Neuronal stem cell (in vitro differentiated cells): ENCODE measurements around the gene DGCR2.

Experiments
- DNase-seq: peaks from one replicate; pipeline ENCODE4 v3.0.0-alpha.2; 2013; ENCODE audit warnings: low spot score
- H2AFZ ChIP-seq: one replicate; pipeline ENCODE4 v1.6.1; 2013; ENCODE audit warnings: mild to moderate bottlenecking, low read length, inconsistent platforms
- H2AK5ac ChIP-seq: 2 replicates; pipeline ENCODE4 v1.6.1; 2013; ENCODE audit warnings: low read depth, mild to moderate bottlenecking, inconsistent platforms, low read length, moderate library complexity, mixed read lengths
- H2BK120ac ChIP-seq: 2 replicates; pipeline ENCODE4 v1.6.1; 2013; ENCODE audit warnings: low read depth, mild to moderate bottlenecking, inconsistent platforms, low read length, moderate library complexity, mixed read lengths
- H2BK12ac ChIP-seq: one replicate; pipeline ENCODE4 v1.6.1; 2013; ENCODE audit warnings: low read length, inconsistent platforms
- H2BK15ac ChIP-seq: 2 replicates; pipeline ENCODE4 v1.6.1; 2013; ENCODE audit warnings: mild to moderate bottlenecking, low read length, inconsistent platforms, mixed read lengths
- H2BK5ac ChIP-seq: one replicate; pipeline ENCODE4 v1.6.1; 2013; ENCODE audit warnings: inconsistent platforms, mild to moderate bottlenecking, low read length, moderate library complexity
- H3K14ac ChIP-seq: one replicate; pipeline ENCODE4 v1.6.1; 2013; ENCODE audit warnings: low read length, inconsistent platforms
- H3K18ac ChIP-seq: 2 replicates; pipeline ENCODE4 v1.6.1; 2013; ENCODE audit warnings: low read length, inconsistent platforms
- H3K23ac ChIP-seq: 2 replicates; pipeline ENCODE4 v1.6.1; 2013; ENCODE audit warnings: low read depth, mild to moderate bottlenecking, mixed read lengths, low read length, inconsistent platforms; ENCODE audit not compliant: poor library complexity
- H3K27ac ChIP-seq: replicated peaks from 3 replicates; pipeline ENCODE4 v1.5.1; 2013; ENCODE audit warnings: low read length, inconsistent platforms
- H3K27me3 ChIP-seq, 3 experiments: 2 replicates each; pipeline ENCODE4 v1.6.1; 2013; ENCODE audit warnings: low read length in 3 of 3, mild to moderate bottlenecking in 2 of 3, inconsistent platforms in 1 of 3, low read depth in 1 of 3, mixed read lengths in 1 of 3, moderate library complexity in 1 of 3; ENCODE audit not compliant: control insufficient read depth in 3 of 3, insufficient read depth in 3 of 3
- H3K36me3 ChIP-seq, 2 donors: replicated peaks in 1 of 2; 2 replicates each; pipeline ENCODE4 v1.6.1; 2013; ENCODE audit warnings: low read length in 2 of 2; ENCODE audit not compliant: control insufficient read depth in 2 of 2, insufficient read depth in 2 of 2
- H3K4ac ChIP-seq: 2 replicates; pipeline ENCODE4 v1.6.1; 2013; ENCODE audit warnings: inconsistent platforms, mild to moderate bottlenecking, low read length, moderate library complexity
- H3K4me1 ChIP-seq, 2 donors: 1 replicate in 1 of 2; 2 replicates in 1 of 2; pipeline ENCODE4 v1.6.1; 2013; ENCODE audit warnings: low read length in 2 of 2, low read depth in 1 of 2; ENCODE audit not compliant: control insufficient read depth in 2 of 2, insufficient read depth in 1 of 2
- H3K4me2 ChIP-seq: one replicate; pipeline ENCODE4 v1.6.1; 2013; ENCODE audit warnings: mild to moderate bottlenecking, low read length, inconsistent platforms; ENCODE audit not compliant: insufficient read depth, poor library complexity, severe bottlenecking
- H3K4me3 ChIP-seq, 2 donors: 2 replicates each; pipeline ENCODE4 v1.5.1; 2013; ENCODE audit warnings: low read length in 2 of 2, mild to moderate bottlenecking in 2 of 2, inconsistent platforms in 1 of 2, moderate library complexity in 1 of 2
- H3K79me1 ChIP-seq: one replicate; pipeline ENCODE4 v1.6.1; 2013; ENCODE audit warnings: low read depth, mild to moderate bottlenecking, inconsistent platforms, low read length, moderate library complexity
- H3K9ac ChIP-seq: one replicate; pipeline ENCODE4 v1.6.1; 2013; ENCODE audit warnings: mild to moderate bottlenecking, low read depth, low read length, inconsistent platforms; ENCODE audit not compliant: poor library complexity
- H3K9me3 ChIP-seq, 2 donors: replicated peaks in 1 of 2; 2 replicates each; pipeline versions ENCODE3 to v1.6.1; 2013; ENCODE audit warnings: low read length in 2 of 2, mild to moderate bottlenecking in 2 of 2, inconsistent platforms in 1 of 2, low read depth in 1 of 2, mixed read lengths in 1 of 2, moderate library complexity in 1 of 2; ENCODE audit not compliant: control insufficient read depth in 2 of 2, insufficient read depth in 1 of 2
- H4K8ac ChIP-seq: one replicate; pipeline ENCODE4 v1.6.1; 2013; ENCODE audit warnings: low read depth, mild to moderate bottlenecking, inconsistent platforms, low read length, moderate library complexity
- H4K91ac ChIP-seq: one replicate; pipeline ENCODE4 v1.6.1; 2013; ENCODE audit warnings: low read length, low read depth, mild to moderate bottlenecking, inconsistent platforms; ENCODE audit not compliant: poor library complexity
- WGBS, 2 donors: extraction: QIAGEN DNeasy Blood & Tissue Kit; methylation state at CpG; one replicate each; pipeline ENCODE4 v1.1.7; 2013; ENCODE audit warnings: missing lambda C conversion rate in 2 of 2, mixed read lengths in 1 of 2; ENCODE audit not compliant: insufficient read length in 2 of 2, insufficient replicate concordance in 1 of 2; ENCODE audit errors: extremely low coverage in 2 of 2; 5-methylcytosine and 5-hydroxymethylcytosine counted together

Gene DGCR2

DNA sequence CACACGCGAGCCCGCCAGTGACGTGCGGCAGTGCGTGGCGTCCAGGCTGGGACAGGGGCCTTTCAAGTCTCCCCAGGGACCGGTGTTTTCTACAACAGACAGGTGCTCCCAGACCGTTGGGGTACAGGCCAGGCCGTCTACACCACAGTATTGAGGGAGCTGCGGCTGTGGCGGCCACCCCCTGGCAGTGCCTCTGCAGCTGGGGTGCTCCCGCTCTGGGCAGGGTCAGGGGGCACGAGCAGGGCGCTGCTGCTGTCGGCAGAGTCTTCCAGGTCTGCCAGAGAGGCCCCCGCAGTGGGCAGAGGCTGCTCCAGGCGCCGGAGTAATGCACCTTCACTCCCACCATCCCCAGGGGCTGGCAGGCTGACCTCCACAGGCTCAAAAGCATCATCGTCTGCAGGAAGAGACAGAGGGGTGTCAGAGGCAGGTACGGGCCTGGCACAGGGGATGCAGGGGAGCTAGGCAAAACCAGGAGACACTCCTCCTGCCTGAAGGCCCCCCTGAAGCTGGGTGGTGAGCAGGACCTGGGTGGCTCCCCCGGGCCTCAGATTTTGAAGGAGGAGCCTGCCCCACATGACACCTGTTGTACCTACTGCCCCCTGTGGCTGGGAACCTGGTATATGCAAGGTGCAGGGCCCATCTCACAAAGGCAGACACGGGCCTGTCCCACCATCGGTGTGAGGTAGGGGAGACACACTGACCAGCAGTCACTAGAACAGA is 83.3 kb downstream of the DGCR2 start:
- Histone ChIP-seq H3K9ac (no peak overlapping the region), H2BK12ac (no peak overlapping the region), H2BK5ac (no peak overlapping the region), H3K4ac (no peak overlapping the region), H3K9me3 (no peaks in the 10 kb centered on the region), H3K36me3 (peaks cover 41 to 67% of the 10 kb centered on the region in 2 donors), H2BK15ac (no peak overlapping the region), H2AFZ (no peak overlapping the region), H3K4me3 (no peak overlapping the region), H3K23ac (peak overlapping the region; percentile 73), H3K4me2 (no peak overlapping the region), H3K4me1 (no peaks in the 10 kb centered on the region), H3K79me1 (peaks cover 6% of the 10 kb centered on the region), H3K14ac (peak overlapping the region; percentile 38), H2BK120ac (no peak overlapping the region), H3K18ac (no peak overlapping the region), H3K27me3 (no peaks in the 10 kb centered on the region), H2AK5ac (no peak overlapping the region), H3K27ac (no peak overlapping the region), H4K91ac (no peak overlapping the region), H4K8ac (no peak overlapping the region)
- no peak for DNase-seq
- no CpG with 5 or more reads among the region's 24 CpGs for WGBS, 2 donors

DNA sequence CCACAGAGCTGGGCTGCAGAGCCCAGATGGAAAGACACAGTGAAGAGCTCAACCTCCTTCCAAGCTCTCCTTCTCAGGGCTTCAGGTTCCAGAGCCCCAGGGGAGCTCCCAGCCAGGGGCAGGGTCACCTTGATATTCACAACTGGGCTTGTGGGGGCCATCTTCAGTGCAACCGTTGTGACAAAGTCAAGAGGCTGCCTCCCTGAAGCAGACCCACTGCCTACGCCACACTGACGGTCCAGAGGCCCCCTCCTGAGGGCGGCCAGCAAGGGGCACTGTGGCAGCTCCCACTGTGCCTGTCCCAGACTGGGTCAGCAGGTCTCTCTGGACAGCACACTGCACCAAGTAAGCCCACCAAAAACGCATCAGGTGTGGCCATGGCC is 84.1 kb downstream of the DGCR2 start:
- no peaks in the 10 kb centered on the region for H3K27me3 ChIP-seq
- H3K14ac ChIP-seq = no peak overlapping the region
- no peaks in the 10 kb centered on the region for H3K4me1 ChIP-seq
- no peak overlapping the region for H2BK120ac ChIP-seq
- H2BK5ac ChIP-seq = no peak overlapping the region
- H3K23ac ChIP-seq = peak overlapping the region; percentile 73
- no peak overlapping the region for H3K4ac ChIP-seq
- no peak overlapping the region for H3K18ac ChIP-seq
- peaks cover 6% of the 10 kb centered on the region for H3K79me1 ChIP-seq
- H3K4me2 ChIP-seq = no peak overlapping the region
- WGBS, 2 donors = no CpG with 5 or more reads among the region's 5 CpGs
- no peak overlapping the region for H3K4me3 ChIP-seq
- H2AK5ac ChIP-seq = no peak overlapping the region
- no peak overlapping the region for H2BK12ac ChIP-seq
- H2BK15ac ChIP-seq = no peak overlapping the region
- H4K91ac ChIP-seq = no peak overlapping the region
- H3K36me3 ChIP-seq = peaks cover 35 to 60% of the 10 kb centered on the region in 2 donors
- no peaks in the 10 kb centered on the region for H3K9me3 ChIP-seq
- peak overlapping the region; percentile 21 for H3K9ac ChIP-seq
- H3K27ac ChIP-seq = no peak overlapping the region
- no peak overlapping the region for H4K8ac ChIP-seq
- no peak overlapping the region for H2AFZ ChIP-seq
- DNase-seq = no peak

DNA sequence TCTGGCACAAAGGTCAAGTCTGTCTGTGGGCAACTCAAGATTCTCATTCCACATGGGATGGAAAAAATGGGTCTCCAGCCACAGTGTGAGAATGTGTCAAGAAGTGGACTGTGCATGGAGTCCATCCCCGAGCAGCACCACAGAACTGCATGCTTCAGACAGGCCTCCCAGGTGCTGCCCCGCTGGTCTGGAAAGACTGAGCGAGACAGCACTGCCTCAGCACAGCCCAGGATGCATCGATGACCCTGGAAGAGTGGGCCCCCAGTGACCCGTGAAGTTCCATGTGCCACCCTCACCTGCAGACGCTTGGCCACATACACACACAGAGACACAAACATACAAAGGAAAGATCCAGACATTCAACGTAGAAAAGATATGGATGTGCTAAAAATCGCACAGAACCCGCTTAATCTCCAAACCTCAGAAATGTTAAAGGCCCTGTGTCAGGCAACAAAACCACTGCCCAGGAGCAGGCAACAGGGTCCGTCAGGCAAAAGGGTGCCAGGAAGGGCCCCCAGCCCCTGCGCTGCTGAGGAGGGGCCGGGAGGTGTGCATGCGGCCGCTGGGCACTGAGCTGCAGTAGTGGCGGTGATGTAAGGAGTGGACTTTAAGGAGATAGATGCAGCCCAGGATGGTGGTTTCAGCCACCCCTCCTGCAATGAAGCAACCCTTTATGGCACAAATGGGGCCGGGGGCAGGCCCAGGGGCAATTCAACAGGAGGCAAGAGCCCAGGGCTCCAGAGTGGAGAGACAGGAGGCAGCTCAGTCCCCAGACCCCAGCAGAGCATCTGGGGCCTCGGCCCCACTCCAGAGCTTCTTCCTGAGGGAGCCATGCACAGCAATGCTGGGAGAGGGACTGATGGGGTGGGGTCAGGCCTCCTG is 84.7 kb downstream of the DGCR2 start:
- no peaks in the 10 kb centered on the region for H3K4me1 ChIP-seq
- no peak overlapping the region for H3K27ac ChIP-seq
- no peak overlapping the region for H2BK5ac ChIP-seq
- H3K79me1 ChIP-seq = peaks cover 6% of the 10 kb centered on the region
- H3K27me3 ChIP-seq = no peaks in the 10 kb centered on the region
- no peak overlapping the region for H4K91ac ChIP-seq
- H3K14ac ChIP-seq = no peak overlapping the region
- H3K9me3 ChIP-seq = no peaks in the 10 kb centered on the region
- no peak overlapping the region for H2AFZ ChIP-seq
- H3K36me3 ChIP-seq = peaks cover 30 to 53% of the 10 kb centered on the region in 2 donors
- no peak overlapping the region for H4K8ac ChIP-seq
- H3K23ac ChIP-seq = peak overlapping the region; percentile 88
- no peak overlapping the region for H2BK12ac ChIP-seq
- H2AK5ac ChIP-seq = no peak overlapping the region
- H3K4me3 ChIP-seq = no peak overlapping the region
- no peak for DNase-seq
- no CpG with 5 or more reads among the region's 17 CpGs for whole genome bisulfite sequencing, 2 donors
- no peak overlapping the region for H3K4me2 ChIP-seq
- no peak overlapping the region for H2BK120ac ChIP-seq
- H3K9ac ChIP-seq = no peak overlapping the region
- H3K18ac ChIP-seq = no peak overlapping the region
- no peak overlapping the region for H2BK15ac ChIP-seq
- H3K4ac ChIP-seq = no peak overlapping the region
